Measurements from ENCODE around the gene FGGY. TPM values are rescaled to one million over a fixed set of nuclear protein-coding genes. Genes with fewer than 3 reads are reported as not detected.
"Not testable (repeated sequence)": the region's sequence is repeated elsewhere in the genome, so short reads cannot be mapped to it uniquely, and the experiment has no call there.

The FGGY gene
- total RNA-seq, 4 donors from 2014 or later = 12.4 to 17.5 (median 16.1) TPM

DNA sequence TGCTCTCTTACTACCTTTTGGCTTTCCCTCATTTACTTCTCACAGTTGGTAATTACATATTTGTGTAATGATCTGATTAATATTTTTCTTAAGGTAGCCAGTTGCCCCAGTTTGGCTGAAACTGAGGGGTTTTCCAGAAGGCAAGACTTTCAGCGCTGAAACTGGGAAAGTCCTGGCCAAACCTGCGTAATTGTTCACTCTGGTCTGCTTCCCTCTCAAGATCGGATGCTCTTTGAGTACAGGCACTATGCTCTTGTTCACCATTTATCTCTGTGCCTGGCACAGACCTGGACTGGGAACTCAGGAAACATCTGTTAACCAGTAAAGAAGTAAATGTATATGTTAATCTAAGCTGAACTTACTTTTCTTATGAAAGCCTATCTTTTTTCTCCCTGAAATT, 308.3 kb downstream of the FGGY start:
- Histone ChIP-seq H3K36me3 (no peaks in the 10 kb centered on the region), H3K4me1 (no peaks in the 10 kb centered on the region), H3K4me3 (no peak overlapping the region), H3K27ac (no peak overlapping the region), H3K9me3 (no peaks in the 10 kb centered on the region), H3K27me3 (no peaks in the 10 kb centered on the region)
- no peak for DNase-seq (ENCODE audit: low spot score in 2 of 2)
- TF ChIP-seq POLR2A (IDR thresholded peaks at IDR 0.05) = no peak
- TF ChIP-seq POLR2AphosphoS5 (IDR thresholded peaks at IDR 0.05) = no peak
- TF ChIP-seq EP300 (IDR thresholded peaks at IDR 0.05) = no peak
- no peak for TF ChIP-seq CTCF (IDR thresholded peaks at IDR 0.05)
- 52% methylated on average over 3 of the region's 3 CpGs for WGBS

GRCh38 chr1:59605761-59606160, 308.9 kb downstream of the FGGY start:
- H3K27ac ChIP-seq = no peak overlapping the region
- 0% methylated on average over 1 of the region's 1 CpG for WGBS
- DNase-seq (ENCODE audit: low spot score in 2 of 2) = no peak
- H3K4me1 ChIP-seq = no peaks in the 10 kb centered on the region
- no peaks in the 10 kb centered on the region for H3K27me3 ChIP-seq
- H3K9me3 ChIP-seq = no peaks in the 10 kb centered on the region
- H3K4me3 ChIP-seq = no peak overlapping the region
- H3K36me3 ChIP-seq = peaks cover 3% of the 10 kb centered on the region
- TF ChIP-seq POLR2A (IDR thresholded peaks at IDR 0.05) = no peak
- TF ChIP-seq EP300 (IDR thresholded peaks at IDR 0.05) = no peak

DNA sequence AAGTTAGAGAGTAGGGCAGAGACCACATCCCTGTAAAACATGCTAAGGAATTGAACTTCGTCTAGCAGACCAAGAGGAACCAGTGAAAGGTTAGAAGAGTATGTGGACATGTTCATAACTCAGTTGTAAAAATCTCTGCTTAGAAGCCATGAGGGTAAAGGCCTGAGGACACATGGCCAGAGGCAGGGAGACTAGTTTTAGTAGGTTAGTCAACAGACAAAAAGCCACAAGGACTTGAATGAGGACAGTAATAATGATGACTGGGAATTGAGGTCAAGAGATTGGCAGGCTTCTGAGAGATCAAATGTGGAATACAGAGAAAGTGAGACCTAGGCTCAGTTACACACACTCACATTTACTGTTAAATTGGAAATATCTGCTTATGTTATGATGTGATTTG, 312.4 kb downstream of the FGGY start:
- H3K4me3 ChIP-seq = no peak overlapping the region
- no peaks in the 10 kb centered on the region for H3K27me3 ChIP-seq
- H3K9me3 ChIP-seq = no peaks in the 10 kb centered on the region
- 89% methylated on average over 1 of the region's 1 CpG for WGBS
- H3K4me1 ChIP-seq = no peaks in the 10 kb centered on the region
- DNase-seq (ENCODE audit: low spot score in 2 of 2) = no peak
- peaks cover 3% of the 10 kb centered on the region for H3K36me3 ChIP-seq
- no peak for TF ChIP-seq CTCF (IDR thresholded peaks at IDR 0.05)
- TF ChIP-seq POLR2A (IDR thresholded peaks at IDR 0.05) = no peak
- TF ChIP-seq POLR2AphosphoS5 (IDR thresholded peaks at IDR 0.05) = no peak
- no peak for TF ChIP-seq EP300 (IDR thresholded peaks at IDR 0.05)
- H3K27ac ChIP-seq = no peak overlapping the region

DNA sequence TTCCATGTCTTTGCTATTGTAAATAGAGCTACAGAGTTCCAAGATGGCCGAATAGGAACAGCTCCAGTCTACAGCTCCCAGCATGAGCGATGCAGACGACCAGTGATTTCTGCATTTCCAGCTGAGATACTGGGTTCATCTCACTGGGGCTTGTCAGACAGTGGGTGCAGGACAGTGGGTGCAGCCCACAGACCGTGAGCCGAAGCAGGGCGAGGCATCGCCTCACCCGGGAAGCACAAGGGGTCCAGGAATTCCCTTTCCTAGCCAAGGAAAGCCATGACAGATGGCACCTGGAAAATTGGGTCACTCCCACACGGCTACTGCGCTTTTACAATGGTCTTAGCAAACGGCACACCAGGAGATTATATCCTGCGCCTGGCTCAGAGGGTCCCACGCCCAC, 313.6 kb downstream of the FGGY start:
- H3K4me3 ChIP-seq; H3K9me3 ChIP-seq; H3K36me3 ChIP-seq; DNase-seq (ENCODE audit: low spot score in 2 of 2); H3K27me3 ChIP-seq; H3K27ac ChIP-seq; H3K4me1 ChIP-seq: not testable (repeated sequence)
- WGBS = 100% methylated on average over 3 of the region's 13 CpGs

GRCh38 chr1:59617434-59617833, 320.5 kb downstream of the FGGY start:
- Histone ChIP-seq H3K4me3 (no peak overlapping the region), H3K4me1 (no peaks in the 10 kb centered on the region), H3K27me3 (no peaks in the 10 kb centered on the region), H3K27ac (no peak overlapping the region), H3K36me3 (no peaks in the 10 kb centered on the region), H3K9me3 (no peaks in the 10 kb centered on the region)
- TF ChIP-seq POLR2AphosphoS5 (IDR thresholded peaks at IDR 0.05) (no peak), CTCF (IDR thresholded peaks at IDR 0.05) (no peak), EP300 (IDR thresholded peaks at IDR 0.05) (no peak), POLR2A (IDR thresholded peaks at IDR 0.05) (no peak)
- no peak for DNase-seq (ENCODE audit: low spot score in 2 of 2)
- 81% methylated on average over 3 of the region's 3 CpGs for WGBS

- H3K4me3 ChIP-seq = no peak overlapping the region
- no peak overlapping the region for H3K27ac ChIP-seq
- WGBS = 99% methylated on average over 2 of the region's 2 CpGs
- DNase-seq (ENCODE audit: low spot score in 2 of 2) = no peak
- no peak for TF ChIP-seq POLR2A (IDR thresholded peaks at IDR 0.05)
- no peak for TF ChIP-seq CTCF (IDR thresholded peaks at IDR 0.05)
- H3K27me3 ChIP-seq = no peaks in the 10 kb centered on the region
- H3K4me1 ChIP-seq = no peaks in the 10 kb centered on the region
- no peaks in the 10 kb centered on the region for H3K9me3 ChIP-seq
- H3K36me3 ChIP-seq = no peaks in the 10 kb centered on the region
These were observed 322.7 kb downstream of the FGGY start for GRCh38 chr1:59619557-59619956.
